Neural cell (in vitro differentiated cells): ENCODE measurements around the gene METTL14. TPM values are rescaled to one million over a fixed set of nuclear protein-coding genes. Genes with fewer than 3 reads are reported as not detected.
"Not testable (repeated sequence)": the region's sequence is repeated elsewhere in the genome, so short reads cannot be mapped to it uniquely, and the experiment has no call there.

Experiments
- H2AFZ ChIP-seq: fragments of 200-600, 300-800 bp; sonication (generic), shearing (Covaris generic); 2 replicates; pipeline ENCODE4 v1.6.0; 2014; ENCODE audit warnings: low read depth, mild to moderate bottlenecking, antibody characterized with exemption, low read length, moderate library complexity
- H3F3A ChIP-seq: fragments of 200-600 bp; shearing (Covaris generic); 2 replicates; pipeline ENCODE4 v1.6.1; 2016; ENCODE audit warnings: mild to moderate bottlenecking, moderate library complexity, mixed read lengths, antibody characterized with exemption, low read length; ENCODE audit not compliant: insufficient read depth, poor library complexity, severe bottlenecking
- H3K27ac ChIP-seq: fragments of 200-600, 300-800 bp; sonication (generic), shearing (Covaris generic); 2 replicates; pipeline ENCODE4 v1.5.1; 2014; ENCODE audit warnings: mild to moderate bottlenecking, low read length, moderate library complexity
- H3K27me3 ChIP-seq: fragments of 300-800, 200-600 bp; sonication (generic), shearing (Covaris generic); 2 replicates; pipeline ENCODE4 v1.6.0; 2014; ENCODE audit warnings: mild to moderate bottlenecking, low read depth, low read length, moderate library complexity; ENCODE audit not compliant: insufficient read depth
- H3K36me3 ChIP-seq: fragments of 300-800, 200-600 bp; sonication (generic), shearing (Covaris generic); 2 replicates; pipeline ENCODE4 v1.5.1; 2014; ENCODE audit warnings: mild to moderate bottlenecking, antibody characterized with exemption, low read length, moderate library complexity; ENCODE audit not compliant: insufficient read depth
- H3K4me2 ChIP-seq: fragments of 300-800, 200-600 bp; sonication (generic), shearing (Covaris generic); 2 replicates; pipeline ENCODE4 v1.6.0; 2014; ENCODE audit warnings: mild to moderate bottlenecking, low read length
- H3K4me3 ChIP-seq: fragments of 300-800, 200-600 bp; sonication (generic), shearing (Covaris generic); 2 replicates; pipeline ENCODE4 v1.5.1; 2014; ENCODE audit warnings: mild to moderate bottlenecking, low read length, moderate library complexity
- H3K79me2 ChIP-seq: fragments of 200-600 bp; shearing (Covaris generic); replicated peaks from 2 replicates; pipeline ENCODE4 v1.6.0; 2014; ENCODE audit warnings: mild to moderate bottlenecking, low read length, moderate library complexity; ENCODE audit not compliant: insufficient read depth
- H3K9ac ChIP-seq: fragments of 300-800, 200-600 bp; sonication (generic), shearing (Covaris generic); 2 replicates; pipeline ENCODE4 v1.6.1; 2016; ENCODE audit warnings: mild to moderate bottlenecking, low read length, mixed read lengths
- H3K9me2 ChIP-seq: fragments of 200-600 bp; shearing (Covaris generic); 2 replicates; pipeline ENCODE4 v1.6.1; 2016; ENCODE audit warnings: mild to moderate bottlenecking, low read length, mixed read lengths; ENCODE audit not compliant: insufficient read depth
- H3K9me3 ChIP-seq: fragments of 200-600, 300-800 bp; sonication (generic), shearing (Covaris generic); 2 replicates; pipeline ENCODE4 v1.6.1; 2016; ENCODE audit warnings: mild to moderate bottlenecking, mixed run types, low read length, moderate library complexity, mixed read lengths
- H4K20me1 ChIP-seq: fragments of 200-600 bp; shearing (Covaris generic); 2 replicates; pipeline ENCODE4 v1.6.1; 2016; ENCODE audit warnings: mild to moderate bottlenecking, mixed run types; ENCODE audit not compliant: insufficient read depth
- EP300 ChIP-seq: fragments of 450-650 bp; conservative IDR thresholded peaks from 2 replicates; pipeline ENCODE4 v1.6.1; 2014; ENCODE audit warnings: antibody characterized with exemption, mild to moderate bottlenecking, moderate library complexity; ENCODE audit not compliant: poor library complexity, severe bottlenecking
- EZH2 ChIP-seq: fragments of 200-600, 300-800 bp; shearing (Covaris generic), sonication (generic); IDR thresholded peaks from 2 replicates; pipeline ENCODE4 v1.6.1; 2014; ENCODE audit warnings: antibody characterized with exemption, low read length, borderline replicate concordance, mild to moderate bottlenecking; ENCODE audit not compliant: insufficient read depth, poor library complexity, severe bottlenecking
- MXI1 ChIP-seq: fragments of 450-650 bp; conservative IDR thresholded peaks from 2 replicates; pipeline ENCODE4 v1.6.1; 2014; ENCODE audit warnings: antibody characterized with exemption, mild to moderate bottlenecking; ENCODE audit not compliant: poor library complexity, severe bottlenecking
- POLR2AphosphoS5 ChIP-seq: IDR thresholded peaks from 2 replicates; pipeline ENCODE4 v1.6.1; 2012
- RAD21 ChIP-seq: fragments of 450-650 bp; conservative IDR thresholded peaks from 2 replicates; pipeline ENCODE4 v1.6.1; 2014; ENCODE audit warnings: antibody characterized with exemption, mild to moderate bottlenecking, moderate library complexity
- SMC3 ChIP-seq: fragments of 450-650 bp; conservative IDR thresholded peaks from 2 replicates; pipeline ENCODE4 v1.6.1; 2014; ENCODE audit warnings: antibody characterized with exemption, mild to moderate bottlenecking, moderate library complexity; ENCODE audit not compliant: poor library complexity
- TAF1 ChIP-seq: IDR thresholded peaks from 2 replicates; pipeline ENCODE4 v1.6.1; 2012; ENCODE audit warnings: low read depth
- polyA minus RNA-seq: library from RNA; depleted of rRNA, polyadenylated mRNA; stranded (reverse); fragments of >200 nt; gene quantifications from 2 replicates; pipeline ENCODE4 v1.2.3, GENCODE V29; 2014
- polyA plus RNA-seq: library from polyadenylated mRNA; depleted of rRNA; stranded (reverse); fragments of >200 nt; gene quantifications from 2 replicates; pipeline ENCODE4 v1.2.3, GENCODE V29; 2014
- TF ChIP-seq, protein P1 (sequence below): fragments of 450-650 bp; IDR thresholded peaks from 2 replicates; pipeline ENCODE4 v1.5.1; 2014; ENCODE audit warnings: antibody characterized with exemption, mild to moderate bottlenecking, moderate library complexity; ENCODE audit not compliant: poor library complexity, severe bottlenecking
- TF ChIP-seq, protein P2 (sequence below): IDR thresholded peaks from 2 replicates; pipeline ENCODE4 v1.6.1; 2012; ENCODE audit warnings: borderline replicate concordance

METTL14 gene
- polyA plus RNA-seq: 18.8 and 40.5 TPM in 2 replicates
- polyA minus RNA-seq: 62.3 and 105 TPM in 2 replicates

DNA sequence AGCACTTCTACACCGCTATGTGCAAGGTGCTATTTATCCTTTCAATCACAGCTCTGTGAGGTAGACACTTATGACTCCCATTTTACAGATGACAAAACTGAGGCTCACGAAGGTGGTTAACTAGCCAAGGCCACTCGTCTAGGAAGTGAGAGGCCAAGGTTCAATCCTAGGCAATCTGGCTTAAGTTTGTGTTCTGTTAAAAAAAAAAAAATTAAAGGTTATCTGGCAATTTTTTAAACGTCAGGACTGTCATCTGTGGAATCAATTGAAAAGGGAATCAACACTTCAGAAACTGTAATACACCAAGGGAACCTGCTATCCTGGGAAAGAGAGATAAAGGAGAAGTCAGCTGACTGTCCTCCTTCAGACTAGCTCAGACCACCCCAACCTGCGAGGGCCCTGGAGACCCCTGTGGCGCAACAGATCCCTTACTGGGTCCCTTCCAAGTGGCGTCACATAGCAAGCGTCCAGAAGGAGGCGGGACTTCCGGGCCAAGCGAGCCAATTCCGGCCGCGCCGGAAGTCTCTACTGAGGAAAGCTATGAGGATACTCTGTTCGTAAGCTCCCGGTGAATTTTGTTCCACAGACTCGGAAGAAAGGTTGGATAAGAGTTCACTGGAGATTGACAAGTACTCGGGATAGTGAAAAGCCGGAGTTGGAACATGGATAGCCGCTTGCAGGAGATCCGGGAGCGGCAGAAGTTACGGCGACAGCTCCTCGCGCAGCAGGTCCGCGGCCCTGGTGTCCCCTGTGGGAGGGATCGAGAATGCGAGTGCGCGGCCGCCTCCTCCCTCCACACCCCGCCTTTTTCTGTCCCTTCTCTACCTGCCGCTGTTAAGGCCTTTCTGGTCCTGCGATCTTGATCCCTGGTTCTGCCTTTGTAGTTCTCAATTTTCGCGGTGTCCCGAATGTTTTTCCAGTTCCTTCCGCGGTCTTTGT, at the start of gene METTL14:
Gene METTL14, plus strand, starts transcription at position 520 of the 939 bp plus-strand sequence. Its CDS starts 143 bp downstream, at position 663.
- Histone ChIP-seq H3K9ac (peak within 1 kb of the TSS; percentile 75), H3K36me3 (no peaks in the 10 kb centered on the region), H3K9me3 (no peaks in the 10 kb centered on the region), H3K27ac (peak within 1 kb of the TSS; percentile 85), H3K27me3 (no peaks in the 10 kb centered on the region), H3F3A (no peaks in the 10 kb centered on the region), H3K79me2 (peaks cover 23% of the 10 kb centered on the region), H3K4me2 (peak within 1 kb of the TSS; percentile 83), H4K20me1 (no peaks in the 10 kb centered on the region), H2AFZ (peak within 1 kb of the TSS; percentile 80), H3K9me2 (no peaks in the 10 kb centered on the region), H3K4me3 (peak within 1 kb of the TSS; percentile 83)
- TF ChIP-seq RAD21 (peak; percentile 59), TAF1 (peak; percentile 71), MXI1 (peak; percentile 75), POLR2AphosphoS5 (peak; percentile 88), EZH2 (no peak), SMC3 (peak; percentile 72), EP300 (peak; percentile 63)
- TF ChIP-seq, protein P1, sequence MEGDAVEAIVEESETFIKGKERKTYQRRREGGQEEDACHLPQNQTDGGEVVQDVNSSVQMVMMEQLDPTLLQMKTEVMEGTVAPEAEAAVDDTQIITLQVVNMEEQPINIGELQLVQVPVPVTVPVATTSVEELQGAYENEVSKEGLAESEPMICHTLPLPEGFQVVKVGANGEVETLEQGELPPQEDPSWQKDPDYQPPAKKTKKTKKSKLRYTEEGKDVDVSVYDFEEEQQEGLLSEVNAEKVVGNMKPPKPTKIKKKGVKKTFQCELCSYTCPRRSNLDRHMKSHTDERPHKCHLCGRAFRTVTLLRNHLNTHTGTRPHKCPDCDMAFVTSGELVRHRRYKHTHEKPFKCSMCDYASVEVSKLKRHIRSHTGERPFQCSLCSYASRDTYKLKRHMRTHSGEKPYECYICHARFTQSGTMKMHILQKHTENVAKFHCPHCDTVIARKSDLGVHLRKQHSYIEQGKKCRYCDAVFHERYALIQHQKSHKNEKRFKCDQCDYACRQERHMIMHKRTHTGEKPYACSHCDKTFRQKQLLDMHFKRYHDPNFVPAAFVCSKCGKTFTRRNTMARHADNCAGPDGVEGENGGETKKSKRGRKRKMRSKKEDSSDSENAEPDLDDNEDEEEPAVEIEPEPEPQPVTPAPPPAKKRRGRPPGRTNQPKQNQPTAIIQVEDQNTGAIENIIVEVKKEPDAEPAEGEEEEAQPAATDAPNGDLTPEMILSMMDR: peak; percentile 51
- TF ChIP-seq, protein P2, sequence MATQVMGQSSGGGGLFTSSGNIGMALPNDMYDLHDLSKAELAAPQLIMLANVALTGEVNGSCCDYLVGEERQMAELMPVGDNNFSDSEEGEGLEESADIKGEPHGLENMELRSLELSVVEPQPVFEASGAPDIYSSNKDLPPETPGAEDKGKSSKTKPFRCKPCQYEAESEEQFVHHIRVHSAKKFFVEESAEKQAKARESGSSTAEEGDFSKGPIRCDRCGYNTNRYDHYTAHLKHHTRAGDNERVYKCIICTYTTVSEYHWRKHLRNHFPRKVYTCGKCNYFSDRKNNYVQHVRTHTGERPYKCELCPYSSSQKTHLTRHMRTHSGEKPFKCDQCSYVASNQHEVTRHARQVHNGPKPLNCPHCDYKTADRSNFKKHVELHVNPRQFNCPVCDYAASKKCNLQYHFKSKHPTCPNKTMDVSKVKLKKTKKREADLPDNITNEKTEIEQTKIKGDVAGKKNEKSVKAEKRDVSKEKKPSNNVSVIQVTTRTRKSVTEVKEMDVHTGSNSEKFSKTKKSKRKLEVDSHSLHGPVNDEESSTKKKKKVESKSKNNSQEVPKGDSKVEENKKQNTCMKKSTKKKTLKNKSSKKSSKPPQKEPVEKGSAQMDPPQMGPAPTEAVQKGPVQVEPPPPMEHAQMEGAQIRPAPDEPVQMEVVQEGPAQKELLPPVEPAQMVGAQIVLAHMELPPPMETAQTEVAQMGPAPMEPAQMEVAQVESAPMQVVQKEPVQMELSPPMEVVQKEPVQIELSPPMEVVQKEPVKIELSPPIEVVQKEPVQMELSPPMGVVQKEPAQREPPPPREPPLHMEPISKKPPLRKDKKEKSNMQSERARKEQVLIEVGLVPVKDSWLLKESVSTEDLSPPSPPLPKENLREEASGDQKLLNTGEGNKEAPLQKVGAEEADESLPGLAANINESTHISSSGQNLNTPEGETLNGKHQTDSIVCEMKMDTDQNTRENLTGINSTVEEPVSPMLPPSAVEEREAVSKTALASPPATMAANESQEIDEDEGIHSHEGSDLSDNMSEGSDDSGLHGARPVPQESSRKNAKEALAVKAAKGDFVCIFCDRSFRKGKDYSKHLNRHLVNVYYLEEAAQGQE: peak; percentile 68

DNA sequence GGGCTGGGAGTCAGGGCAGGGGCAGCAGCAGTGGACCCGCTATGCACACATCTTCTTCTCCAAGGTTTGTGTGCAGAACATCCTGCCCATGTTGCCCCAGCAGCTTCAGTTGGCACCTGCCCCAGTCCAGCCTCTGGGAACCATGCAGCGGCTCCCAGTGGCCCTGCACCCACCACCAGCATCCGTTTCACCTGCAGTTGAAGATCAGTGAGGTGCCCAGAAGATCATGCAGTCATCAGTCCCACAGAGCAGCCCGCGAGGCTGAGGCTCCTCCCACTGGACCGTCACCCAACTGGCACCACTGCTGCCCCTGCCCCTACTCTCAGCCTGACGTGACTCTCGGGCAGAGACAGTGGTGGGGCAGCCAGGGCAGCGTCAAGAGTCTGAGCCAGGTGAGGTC, 49.1 kb upstream of the METTL14 start:
- H3K9me2 ChIP-seq, H3K79me2 ChIP-seq, H3K9me3 ChIP-seq: not testable (repeated sequence)

DNA sequence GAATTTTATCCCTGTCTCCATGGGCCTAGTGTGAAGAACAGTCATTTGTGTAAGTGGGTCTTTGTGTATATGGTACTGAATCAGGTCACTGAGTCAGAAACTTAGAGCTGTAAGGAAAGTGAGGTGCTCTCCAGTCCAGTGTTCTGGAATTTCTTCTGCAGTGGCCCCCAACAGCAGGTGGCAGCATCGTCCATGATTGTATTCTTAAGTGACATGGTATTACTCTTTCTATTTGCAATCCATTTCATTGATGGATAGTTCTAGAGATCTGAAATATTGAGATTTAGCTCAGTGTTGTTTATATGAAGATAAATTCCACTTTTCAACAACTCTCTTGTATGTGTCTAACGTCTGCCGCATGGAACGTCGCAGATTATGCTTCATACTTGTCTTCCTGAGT, 20.5 kb upstream of the METTL14 start:
- H3K9me2 ChIP-seq, H3K4me2 ChIP-seq: not testable (repeated sequence)

More for the DNA sequence above, 49.1 kb upstream of the METTL14 start:
- not testable (repeated sequence) for H2AFZ ChIP-seq, H3K36me3 ChIP-seq, H4K20me1 ChIP-seq, H3K4me3 ChIP-seq, H3F3A ChIP-seq, H3K9ac ChIP-seq, H3K27ac ChIP-seq, H3K27me3 ChIP-seq, H3K4me2 ChIP-seq

More for the DNA sequence above, 20.5 kb upstream of the METTL14 start:
- not testable (repeated sequence) for H3F3A ChIP-seq, H3K9me3 ChIP-seq, H3K36me3 ChIP-seq, H3K4me3 ChIP-seq, H3K27ac ChIP-seq, H3K79me2 ChIP-seq, H3K27me3 ChIP-seq, H2AFZ ChIP-seq, H4K20me1 ChIP-seq, H3K9ac ChIP-seq
